HEK293 (cell line): Measurements from ENCODE around the gene PADI3.

Experiments used
- CTCF ChIP-seq: fragments of 450-650 bp; formaldehyde crosslinking; IDR thresholded peaks from 2 replicates; pipeline ENCODE4 v1.5.1; 2016; ENCODE audit warnings: missing biosample characterization, missing genetic modification characterization
- PATZ1 ChIP-seq: fragments of 450-650 bp; formaldehyde crosslinking; IDR thresholded peaks from 2 replicates; pipeline ENCODE4 v1.5.1; 2016; ENCODE audit warnings: missing biosample characterization, missing genetic modification characterization
- PBX3 ChIP-seq: sonication (generic); formaldehyde crosslinking; IDR thresholded peaks from 2 replicates; pipeline ENCODE4 v1.8.1; 2022; ENCODE audit warnings: mild to moderate bottlenecking, moderate library complexity, missing genetic modification reagents
- REST ChIP-seq: fragments of 450-650 bp; formaldehyde crosslinking; IDR thresholded peaks from 2 replicates; pipeline ENCODE4 v1.5.1; 2016; ENCODE audit warnings: missing biosample characterization, missing genetic modification characterization
- ZNF18 ChIP-seq: fragments of 450-650 bp; formaldehyde crosslinking; IDR thresholded peaks from 2 replicates; pipeline ENCODE4 v1.5.1; 2016; ENCODE audit warnings: missing biosample characterization, missing genetic modification characterization
- ZNF645 ChIP-seq: fragments of 450-650 bp; formaldehyde crosslinking; IDR thresholded peaks from 2 replicates; pipeline ENCODE4; 2016; ENCODE audit warnings: missing biosample characterization, missing genetic modification characterization
- TF ChIP-seq, protein P1 (sequence below): fragments of 450-650 bp; formaldehyde crosslinking; IDR thresholded peaks from 2 replicates; pipeline ENCODE4 v1.5.1; 2016; ENCODE audit warnings: missing biosample characterization, missing genetic modification characterization
- TF ChIP-seq, protein P2 (sequence below): fragments of 450-650 bp; formaldehyde crosslinking; IDR thresholded peaks from 2 replicates; pipeline ENCODE4 v1.5.1; 2016; ENCODE audit warnings: missing biosample characterization, missing genetic modification characterization, low read depth

- TF ChIP-seq, protein P1, sequence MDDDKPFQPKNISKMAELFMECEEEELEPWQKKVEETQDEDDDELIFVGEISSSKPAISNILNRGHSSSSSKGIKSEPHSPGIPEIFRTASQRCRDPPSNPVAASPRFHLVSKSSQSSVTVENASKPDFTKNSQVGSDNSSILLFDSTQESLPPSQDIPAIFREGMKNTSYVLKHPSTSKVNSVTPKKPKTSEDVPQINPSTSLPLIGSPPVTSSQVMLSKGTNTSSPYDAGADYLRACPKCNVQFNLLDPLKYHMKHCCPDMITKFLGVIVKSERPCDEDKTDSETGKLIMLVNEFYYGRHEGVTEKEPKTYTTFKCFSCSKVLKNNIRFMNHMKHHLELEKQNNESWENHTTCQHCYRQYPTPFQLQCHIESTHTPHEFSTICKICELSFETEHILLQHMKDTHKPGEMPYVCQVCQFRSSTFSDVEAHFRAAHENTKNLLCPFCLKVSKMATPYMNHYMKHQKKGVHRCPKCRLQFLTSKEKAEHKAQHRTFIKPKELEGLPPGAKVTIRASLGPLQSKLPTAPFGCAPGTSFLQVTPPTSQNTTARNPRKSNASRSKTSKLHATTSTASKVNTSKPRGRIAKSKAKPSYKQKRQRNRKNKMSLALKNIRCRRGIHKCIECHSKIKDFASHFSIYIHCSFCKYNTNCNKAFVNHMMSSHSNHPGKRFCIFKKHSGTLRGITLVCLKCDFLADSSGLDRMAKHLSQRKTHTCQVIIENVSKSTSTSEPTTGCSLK (tag by site-specific recombination) = no peak
- TF ChIP-seq, protein P2, sequence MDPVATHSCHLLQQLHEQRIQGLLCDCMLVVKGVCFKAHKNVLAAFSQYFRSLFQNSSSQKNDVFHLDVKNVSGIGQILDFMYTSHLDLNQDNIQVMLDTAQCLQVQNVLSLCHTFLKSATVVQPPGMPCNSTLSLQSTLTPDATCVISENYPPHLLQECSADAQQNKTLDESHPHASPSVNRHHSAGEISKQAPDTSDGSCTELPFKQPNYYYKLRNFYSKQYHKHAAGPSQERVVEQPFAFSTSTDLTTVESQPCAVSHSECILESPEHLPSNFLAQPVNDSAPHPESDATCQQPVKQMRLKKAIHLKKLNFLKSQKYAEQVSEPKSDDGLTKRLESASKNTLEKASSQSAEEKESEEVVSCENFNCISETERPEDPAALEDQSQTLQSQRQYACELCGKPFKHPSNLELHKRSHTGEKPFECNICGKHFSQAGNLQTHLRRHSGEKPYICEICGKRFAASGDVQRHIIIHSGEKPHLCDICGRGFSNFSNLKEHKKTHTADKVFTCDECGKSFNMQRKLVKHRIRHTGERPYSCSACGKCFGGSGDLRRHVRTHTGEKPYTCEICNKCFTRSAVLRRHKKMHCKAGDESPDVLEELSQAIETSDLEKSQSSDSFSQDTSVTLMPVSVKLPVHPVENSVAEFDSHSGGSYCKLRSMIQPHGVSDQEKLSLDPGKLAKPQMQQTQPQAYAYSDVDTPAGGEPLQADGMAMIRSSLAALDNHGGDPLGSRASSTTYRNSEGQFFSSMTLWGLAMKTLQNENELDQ (tag by site-specific recombination) = no peak
- TF ChIP-seq PBX3 (CRISPR knock-in tag) (no peak), PATZ1 (tag by site-specific recombination) (no peak), ZNF18 (tag by site-specific recombination) (no peak), ZNF645 (tag by site-specific recombination) (no peak), CTCF (no peak), REST (tag by site-specific recombination) (no peak)
Observed at GRCh38 chr1:17214876-17215544, 33.9 kb upstream of the PADI3 start.
